Measurements from ENCODE around the gene CIPC.

- TF ChIP-seq POLR2A (IDR thresholded peaks at IDR 0.05): no peak
- TF ChIP-seq CTCF (IDR thresholded peaks at IDR 0.05): no peak
Observed at GRCh38 chr14:77100961-77101360, 2.9 kb downstream of the CIPC start.
